ENCODE measurements around the gene AIG1.

- TF ChIP-seq, protein P1, sequence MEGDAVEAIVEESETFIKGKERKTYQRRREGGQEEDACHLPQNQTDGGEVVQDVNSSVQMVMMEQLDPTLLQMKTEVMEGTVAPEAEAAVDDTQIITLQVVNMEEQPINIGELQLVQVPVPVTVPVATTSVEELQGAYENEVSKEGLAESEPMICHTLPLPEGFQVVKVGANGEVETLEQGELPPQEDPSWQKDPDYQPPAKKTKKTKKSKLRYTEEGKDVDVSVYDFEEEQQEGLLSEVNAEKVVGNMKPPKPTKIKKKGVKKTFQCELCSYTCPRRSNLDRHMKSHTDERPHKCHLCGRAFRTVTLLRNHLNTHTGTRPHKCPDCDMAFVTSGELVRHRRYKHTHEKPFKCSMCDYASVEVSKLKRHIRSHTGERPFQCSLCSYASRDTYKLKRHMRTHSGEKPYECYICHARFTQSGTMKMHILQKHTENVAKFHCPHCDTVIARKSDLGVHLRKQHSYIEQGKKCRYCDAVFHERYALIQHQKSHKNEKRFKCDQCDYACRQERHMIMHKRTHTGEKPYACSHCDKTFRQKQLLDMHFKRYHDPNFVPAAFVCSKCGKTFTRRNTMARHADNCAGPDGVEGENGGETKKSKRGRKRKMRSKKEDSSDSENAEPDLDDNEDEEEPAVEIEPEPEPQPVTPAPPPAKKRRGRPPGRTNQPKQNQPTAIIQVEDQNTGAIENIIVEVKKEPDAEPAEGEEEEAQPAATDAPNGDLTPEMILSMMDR (IDR thresholded peaks at IDR 0.05; ENCODE audit: low read length) = no peak
- no peak for TF ChIP-seq EZH2 (IDR thresholded peaks at IDR 0.05; ENCODE audit: borderline replicate concordance, low read length)
Observed at GRCh38 chr6:143325379-143326140, 264.9 kb downstream of the AIG1 start.

Data from OCI-LY1 (cell line).